ENCODE results near the gene ZBTB7C. TPM values are rescaled to one million over a fixed set of nuclear protein-coding genes. Genes with fewer than 3 reads are reported as not detected.

The ZBTB7C gene
- polyA plus RNA-seq, 1 experiment, result not detected

DNA sequence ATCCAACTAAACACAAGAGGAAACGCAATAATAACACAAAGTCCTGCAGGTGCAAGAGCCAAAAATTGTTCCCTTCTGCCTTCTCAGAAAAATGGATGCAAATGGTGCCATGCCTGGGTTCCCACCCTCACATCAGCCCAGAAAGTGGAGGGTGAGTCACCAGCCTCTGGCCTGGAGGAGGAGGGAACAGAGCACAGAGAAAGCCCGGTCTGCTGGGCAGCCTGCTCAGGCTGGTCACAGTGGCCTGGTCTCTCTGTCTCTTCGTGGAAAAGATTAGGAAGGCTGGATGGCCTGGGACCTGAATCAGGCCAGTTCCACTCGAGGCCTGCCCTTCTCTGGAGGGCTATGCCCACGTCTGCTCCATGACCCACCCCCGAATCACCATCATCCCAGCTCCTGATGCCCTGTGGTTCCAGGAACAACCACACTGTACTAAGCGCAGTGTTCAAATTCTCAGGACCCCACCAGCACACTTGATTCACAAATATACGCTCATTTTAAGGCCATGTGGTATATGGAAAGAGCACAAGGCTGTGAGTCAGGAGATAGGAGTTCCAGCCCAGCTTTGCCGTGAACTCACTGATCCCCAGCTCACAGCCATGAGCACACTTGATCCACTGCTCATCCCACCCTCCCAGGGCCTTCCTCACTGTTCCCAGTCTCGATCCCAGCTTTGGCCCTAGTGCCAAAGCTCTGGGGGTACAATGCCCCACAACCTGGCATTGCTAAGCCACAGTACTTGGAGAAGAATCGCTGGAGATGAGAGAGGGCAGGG, 82.1 kb downstream of the ZBTB7C start:
- TF ChIP-seq, protein P1, sequence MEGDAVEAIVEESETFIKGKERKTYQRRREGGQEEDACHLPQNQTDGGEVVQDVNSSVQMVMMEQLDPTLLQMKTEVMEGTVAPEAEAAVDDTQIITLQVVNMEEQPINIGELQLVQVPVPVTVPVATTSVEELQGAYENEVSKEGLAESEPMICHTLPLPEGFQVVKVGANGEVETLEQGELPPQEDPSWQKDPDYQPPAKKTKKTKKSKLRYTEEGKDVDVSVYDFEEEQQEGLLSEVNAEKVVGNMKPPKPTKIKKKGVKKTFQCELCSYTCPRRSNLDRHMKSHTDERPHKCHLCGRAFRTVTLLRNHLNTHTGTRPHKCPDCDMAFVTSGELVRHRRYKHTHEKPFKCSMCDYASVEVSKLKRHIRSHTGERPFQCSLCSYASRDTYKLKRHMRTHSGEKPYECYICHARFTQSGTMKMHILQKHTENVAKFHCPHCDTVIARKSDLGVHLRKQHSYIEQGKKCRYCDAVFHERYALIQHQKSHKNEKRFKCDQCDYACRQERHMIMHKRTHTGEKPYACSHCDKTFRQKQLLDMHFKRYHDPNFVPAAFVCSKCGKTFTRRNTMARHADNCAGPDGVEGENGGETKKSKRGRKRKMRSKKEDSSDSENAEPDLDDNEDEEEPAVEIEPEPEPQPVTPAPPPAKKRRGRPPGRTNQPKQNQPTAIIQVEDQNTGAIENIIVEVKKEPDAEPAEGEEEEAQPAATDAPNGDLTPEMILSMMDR (IDR thresholded peaks at IDR 0.05; ENCODE audit: insufficient read depth, low read depth, low read length), result no peak
- Histone ChIP-seq H3K4me3 (ENCODE audit: low read depth, low read length) (no peak overlapping the region), H3K36me3 (ENCODE audit: control insufficient read depth, insufficient read depth, low read length) (no peaks in the 10 kb centered on the region), H3K27me3 (ENCODE audit: control insufficient read depth, insufficient read depth, low read length) (no peaks in the 10 kb centered on the region)
- no peak for DNase-seq (ENCODE audit: low read depth)
- CTCF ChIA-PET, result no interaction called here
- POLR2A ChIA-PET, result no interaction called here

GRCh38 chr18:48325115-48325665, 84.0 kb downstream of the ZBTB7C start:
- CTCF ChIA-PET, result no interaction called here
- Histone ChIP-seq H3K27me3 (ENCODE audit: control insufficient read depth, insufficient read depth, low read length) (no peaks in the 10 kb centered on the region), H3K36me3 (ENCODE audit: control insufficient read depth, insufficient read depth, low read length) (no peaks in the 10 kb centered on the region), H3K4me3 (ENCODE audit: low read depth, low read length) (no peak overlapping the region)
- POLR2A ChIA-PET, result no interaction called here
- DNase-seq (ENCODE audit: low read depth), result no peak
- TF ChIP-seq, protein P1 (IDR thresholded peaks at IDR 0.05; ENCODE audit: insufficient read depth, low read depth, low read length), result no peak

GRCh38 chr18:48324651-48325050, 84.5 kb downstream of the ZBTB7C start:
- no peaks in the 10 kb centered on the region for H3K27me3 ChIP-seq (ENCODE audit: control insufficient read depth, insufficient read depth, low read length)
- POLR2A ChIA-PET, result no interaction called here
- H3K4me3 ChIP-seq (ENCODE audit: low read depth, low read length), result no peak overlapping the region
- TF ChIP-seq, protein P1 (IDR thresholded peaks at IDR 0.05; ENCODE audit: insufficient read depth, low read depth, low read length), result no peak
- DNase-seq (ENCODE audit: low read depth), result no peak
- CTCF ChIA-PET, result no interaction called here
- no peaks in the 10 kb centered on the region for H3K36me3 ChIP-seq (ENCODE audit: control insufficient read depth, insufficient read depth, low read length)

GRCh38 chr18:48323151-48323550, 86.0 kb downstream of the ZBTB7C start:
- no peak overlapping the region for H3K4me3 ChIP-seq (ENCODE audit: low read depth, low read length)
- H3K27me3 ChIP-seq (ENCODE audit: control insufficient read depth, insufficient read depth, low read length), result no peaks in the 10 kb centered on the region
- TF ChIP-seq, protein P1 (IDR thresholded peaks at IDR 0.05; ENCODE audit: insufficient read depth, low read depth, low read length), result no peak
- ChIA-PET POLR2A (no interaction called here), CTCF (interaction anchor here (0.6 to 0.9 kb wide), 2 partner anchors 10 to 818 kb away, joined by 3 to 4 read pairs; no protein-coding TSS in a partner anchor)
- no peak for DNase-seq (ENCODE audit: low read depth)
- no peaks in the 10 kb centered on the region for H3K36me3 ChIP-seq (ENCODE audit: control insufficient read depth, insufficient read depth, low read length)

DNA sequence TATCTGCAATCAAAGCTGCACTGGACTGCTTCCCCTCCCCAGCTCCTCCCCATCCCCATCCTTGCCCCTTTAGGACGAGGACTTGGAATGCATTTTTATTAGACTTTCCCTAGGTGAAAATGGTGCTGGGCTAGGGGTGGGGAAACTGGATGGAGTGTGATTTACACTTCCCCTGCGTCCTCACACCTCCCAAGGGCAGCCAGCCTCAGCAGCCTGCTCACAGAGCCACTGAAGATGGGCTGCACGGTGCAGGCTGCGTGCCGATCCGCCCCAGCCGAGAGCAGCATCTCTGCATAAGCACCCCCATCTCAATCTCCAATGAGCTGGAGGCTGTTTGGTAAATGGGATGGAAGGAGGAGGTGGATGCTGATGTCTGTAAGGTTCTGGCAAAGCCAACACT, 87.6 kb downstream of the ZBTB7C start:
- POLR2A ChIA-PET, result no interaction called here
- CTCF ChIA-PET, result no interaction called here
- Histone ChIP-seq H3K27me3 (ENCODE audit: control insufficient read depth, insufficient read depth, low read length) (no peaks in the 10 kb centered on the region), H3K4me3 (ENCODE audit: low read depth, low read length) (no peak overlapping the region), H3K36me3 (ENCODE audit: control insufficient read depth, insufficient read depth, low read length) (no peaks in the 10 kb centered on the region)
- TF ChIP-seq, protein P1 (IDR thresholded peaks at IDR 0.05; ENCODE audit: insufficient read depth, low read depth, low read length), result no peak
- no peak for DNase-seq (ENCODE audit: low read depth)
